K562 (cell line): ENCODE data around the gene CCDC74B. TPM values are rescaled to one million over a fixed set of nuclear protein-coding genes. Genes with fewer than 3 reads are reported as not detected.
A peak's percentile ranks its signal among the peaks of the same experiment; 100 is the strongest.

Experiments
- BCOR ChIP-seq: fragments of 450-650 bp; IDR thresholded peaks from 2 replicates; pipeline ENCODE4 v1.6.1; 2016
- DEAF1 ChIP-seq: fragments of 450-650 bp; formaldehyde crosslinking; IDR thresholded peaks from 2 replicates; pipeline ENCODE4 v1.4.0; 2020; ENCODE audit warnings: mild to moderate bottlenecking, moderate library complexity
- HDAC2 ChIP-seq: fragments of 450-650 bp; IDR thresholded peaks from 2 replicates; pipeline ENCODE4 v1.6.1; 2016; ENCODE audit warnings: mild to moderate bottlenecking
- HDAC6 ChIP-seq: IDR thresholded peaks from 2 replicates; pipeline ENCODE4 v1.6.1; 2012; ENCODE audit warnings: low read depth, mild to moderate bottlenecking, control low read depth, inconsistent platforms, low read length, moderate library complexity
- HDGF ChIP-seq: fragments of 450-650 bp; IDR thresholded peaks from 2 replicates; pipeline ENCODE4 v1.6.1; 2016
- LEF1 ChIP-seq: fragments of 450-650 bp; IDR thresholded peaks from 2 replicates; pipeline ENCODE4 v1.6.1; 2016; ENCODE audit warnings: mild to moderate bottlenecking
- NELFE ChIP-seq: IDR thresholded peaks from 2 replicates; pipeline ENCODE4 v1.6.1; 2011; ENCODE audit warnings: mild to moderate bottlenecking; ENCODE audit not compliant: insufficient read depth, insufficient read length
- POLR2AphosphoS5 ChIP-seq: IDR thresholded peaks from 2 replicates; pipeline ENCODE4 v1.6.1; 2011; ENCODE audit warnings: mild to moderate bottlenecking, low read depth, low read length, moderate library complexity; ENCODE audit not compliant: control insufficient read depth, insufficient read depth
- RBM25 ChIP-seq: fragments of 200-400 bp; formaldehyde crosslinking; IDR thresholded peaks from 2 replicates; pipeline ENCODE4 v1.6.1; 2018; ENCODE audit warnings: low read length, low read depth, moderate library complexity; ENCODE audit not compliant: severe bottlenecking
- SMARCA5 ChIP-seq: fragments of 450-650 bp; IDR thresholded peaks from 2 replicates; pipeline ENCODE4 v1.6.1; 2016
- SUPT5H ChIP-seq: fragments of 450-650 bp; IDR thresholded peaks from 2 replicates; pipeline ENCODE4 v1.6.1; 2016
- YY1 ChIP-seq, 3 experiments: IDR thresholded peaks; 2 replicates each; pipeline ENCODE4 v1.6.1; 2011; ENCODE audit warnings: low read length in 2 of 3, mild to moderate bottlenecking in 2 of 3, moderate library complexity in 2 of 3, borderline replicate concordance in 1 of 3, control low read depth in 1 of 3, low read depth in 1 of 3; ENCODE audit not compliant: insufficient read depth in 3 of 3, insufficient replicate concordance in 2 of 3, control insufficient read depth in 1 of 3, insufficient read length in 1 of 3; ENCODE audit errors: extremely low read depth in 1 of 3
- ZBTB49 ChIP-seq: sonication (generic); formaldehyde crosslinking; IDR thresholded peaks from 2 replicates; pipeline ENCODE4 v1.8.0; 2022; ENCODE audit warnings: missing genetic modification reagents, mild to moderate bottlenecking, borderline replicate concordance
- ZFP36 ChIP-seq: fragments of 150-350 bp; IDR thresholded peaks from 2 replicates; pipeline ENCODE4 v1.6.1; 2018; ENCODE audit warnings: low read length, low read depth; ENCODE audit not compliant: partially characterized antibody
- ZNF282 ChIP-seq: sonication (generic); formaldehyde crosslinking; IDR thresholded peaks from 2 replicates; pipeline ENCODE4 v1.8.1; 2023; ENCODE audit warnings: missing genetic modification reagents
- ZNF589 ChIP-seq: fragments of 200-800 bp; sonication (Bioruptor generic); IDR thresholded peaks from 2 replicates; pipeline ENCODE4 v1.6.1; 2016; ENCODE audit warnings: low read depth, missing genetic modification characterization, missing compliant biosample characterization
- ZNF75A ChIP-seq: fragments of 450-650 bp; formaldehyde crosslinking; IDR thresholded peaks from 2 replicates; pipeline ENCODE4 v1.4.0; 2020; ENCODE audit warnings: mild to moderate bottlenecking
- polyA plus RNA-seq, 8 experiments: library from polyadenylated mRNA; depleted of rRNA in 4 of 8; stranded (reverse) in 5 of 8; unstranded in 3 of 8; fragments of >200 nt; fragmentation: Nextera tagmentation in 2 of 8; fragmentation: Illumina TruSeq in 1 of 8; extraction: Ambion mirVana in 2 of 8; extraction: Trizol in 1 of 8; gene quantifications; 2 replicates each; pipeline versions ENCODE4 v1.2.1 to v1.2.3, GENCODE V29; 2011 to 2014; ENCODE audit warnings: inconsistent platforms in 1 of 8, missing spikeins in 1 of 8
- total RNA-seq, 7 experiments: library from RNA; depleted of rRNA in 6 of 7; stranded (reverse); fragments of >200 nt in 6 of 7; fragmentation: Illumina TruSeq in 2 of 7; extraction: Trizol in 2 of 7; gene quantifications; 2 replicates each; pipeline versions ENCODE4 v1.2.1 to v1.2.3, GENCODE V29; 2011 to 2021; ENCODE audit warnings: low replicate concordance in 1 of 7

The CCDC74B gene
- total and polyA plus RNA-seq, 9 of the 15 experiments (the other 6 are each of a cell fraction or from before 2014, with no cell fraction given) = 0.04 to 1.5 (median 0.52) TPM; not detected in 1

- no peak for TF ChIP-seq DEAF1
- TF ChIP-seq HDAC2 = peak; percentile 31; the same call in 1 of the 2 replicates
- TF ChIP-seq HDGF = peak; percentile 25; the same call in 1 of the 2 replicates
- TF ChIP-seq ZBTB49 (CRISPR knock-in tag) = no peak
- TF ChIP-seq YY1 (IDR thresholded peaks at IDR 0.05; ENCODE audit: borderline replicate concordance in 1 of 3, control insufficient read depth in 1 of 3, extremely low read depth in 1 of 3, insufficient read depth in 3 of 3, insufficient read length in 1 of 3, insufficient replicate concordance in 2 of 3, low read depth in 1 of 3, low read length in 2 of 3) = no peak
- no peak for TF ChIP-seq HDAC6
- TF ChIP-seq ZNF75A (CRISPR knock-in tag) = no peak
- peak; percentile 72 for TF ChIP-seq SMARCA5
- TF ChIP-seq NELFE = no peak
- TF ChIP-seq LEF1 = no peak
- peak; percentile 85 for TF ChIP-seq BCOR
- peak; percentile 73 for TF ChIP-seq RBM25
- TF ChIP-seq POLR2AphosphoS5 = 0 out of 2 replicates have a peak, but pooled peaks have one; percentile 16
- no peak for TF ChIP-seq ZNF589
- TF ChIP-seq ZFP36 = peak; percentile 81
- no peak for TF ChIP-seq ZNF282
- TF ChIP-seq SUPT5H = 0 out of 2 replicates have a peak, but pooled peaks have one; percentile 13
- TF ChIP-seq, all 486 proteins: peak for 12
Measured at GRCh38 chr2:130156624-130157004, 11.7 kb upstream of the CCDC74B start (continued).
